ENCODE measurements around the gene STXBP6.

The STXBP6 gene

DNA sequence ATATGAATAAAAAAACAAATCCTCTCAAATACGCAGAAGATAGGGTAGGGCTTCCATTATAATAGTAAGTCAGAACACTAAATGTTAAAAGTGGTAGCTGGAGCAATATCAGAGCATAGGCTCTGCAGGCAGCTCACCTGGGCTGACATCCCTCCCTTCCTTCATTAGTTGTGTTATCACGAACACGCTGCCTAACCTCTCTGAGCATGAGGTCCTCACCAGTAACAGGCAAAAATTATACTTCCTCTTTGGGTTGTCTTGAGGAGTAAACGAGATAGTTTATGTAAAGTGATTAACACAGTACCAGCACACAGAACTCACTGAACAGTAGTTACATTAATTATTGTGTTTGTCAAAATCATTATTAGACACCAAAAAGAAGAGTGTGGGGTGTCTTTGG, 154.3 kb downstream of the STXBP6 start:
- no peak overlapping the region for H3K27ac ChIP-seq
- no peak for DNase-seq (ENCODE audit: low read depth, low spot score)

DNA sequence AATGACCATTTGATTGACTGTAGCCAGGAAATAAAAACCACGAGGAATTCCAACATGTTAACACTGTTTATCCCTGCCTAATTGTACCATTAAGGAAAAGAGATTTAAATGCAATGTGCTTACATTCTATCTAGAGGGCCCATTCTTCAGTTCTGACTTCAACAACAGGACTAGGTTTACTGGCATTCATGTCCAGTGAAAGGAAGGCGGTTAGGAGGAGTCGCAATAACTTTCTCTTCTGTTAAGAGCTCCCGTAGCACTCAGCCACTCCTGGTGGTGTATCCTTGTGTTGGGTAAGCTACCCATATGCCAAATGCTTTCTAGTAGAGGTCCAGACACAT, 154.7 kb downstream of the STXBP6 start:
- H3K27ac ChIP-seq: no peak overlapping the region

DNA sequence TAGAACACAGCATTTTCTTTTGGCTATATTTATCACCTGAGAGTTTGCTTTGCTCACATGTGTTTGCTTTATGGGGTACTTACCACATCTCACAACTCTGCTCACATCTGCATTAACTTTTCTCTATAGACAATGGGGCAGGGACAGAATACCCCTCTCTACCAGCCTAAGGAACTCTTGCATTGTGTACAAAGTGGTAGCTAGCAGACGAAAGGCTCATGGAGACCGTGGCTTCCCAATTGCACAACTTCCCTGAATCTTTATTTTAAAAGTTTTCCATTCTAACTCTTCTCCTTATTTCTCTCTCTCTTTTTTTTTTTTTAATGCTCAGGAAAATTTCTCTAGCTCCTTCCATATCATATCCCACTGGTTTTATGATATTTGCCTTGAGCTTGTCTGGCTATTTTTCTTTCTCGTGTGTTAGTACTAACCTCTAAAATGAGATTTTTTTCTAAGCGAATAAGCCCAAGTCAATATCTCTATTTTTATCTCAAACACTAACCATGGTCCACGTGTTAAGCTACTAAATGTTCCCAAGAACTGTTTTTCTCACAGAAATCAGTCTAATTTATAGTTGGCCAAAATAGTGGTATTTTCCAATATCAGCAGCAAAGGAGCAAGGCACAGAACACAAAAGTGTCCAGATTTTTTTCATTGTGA, 155.2 kb downstream of the STXBP6 start:
- no peak overlapping the region for H3K27ac ChIP-seq
- no peak for DNase-seq (ENCODE audit: low read depth, low spot score)

More for the DNA sequence above, 154.7 kb downstream of the STXBP6 start:
- no peak for DNase-seq (ENCODE audit: low read depth, low spot score)

- DNase-seq (ENCODE audit: low read depth, low spot score): no peak
Measured at GRCh38 chr14:24892497-24893051, 157.4 kb downstream of the STXBP6 start.

GRCh38 chr14:24891987-24892496, 157.9 kb downstream of the STXBP6 start:
- no peak for DNase-seq (ENCODE audit: low read depth, low spot score)
- no peak overlapping the region for H3K27ac ChIP-seq

More at GRCh38 chr14:24892497-24893051, 157.4 kb downstream of the STXBP6 start:
- H3K27ac ChIP-seq: no peak overlapping the region

DNA sequence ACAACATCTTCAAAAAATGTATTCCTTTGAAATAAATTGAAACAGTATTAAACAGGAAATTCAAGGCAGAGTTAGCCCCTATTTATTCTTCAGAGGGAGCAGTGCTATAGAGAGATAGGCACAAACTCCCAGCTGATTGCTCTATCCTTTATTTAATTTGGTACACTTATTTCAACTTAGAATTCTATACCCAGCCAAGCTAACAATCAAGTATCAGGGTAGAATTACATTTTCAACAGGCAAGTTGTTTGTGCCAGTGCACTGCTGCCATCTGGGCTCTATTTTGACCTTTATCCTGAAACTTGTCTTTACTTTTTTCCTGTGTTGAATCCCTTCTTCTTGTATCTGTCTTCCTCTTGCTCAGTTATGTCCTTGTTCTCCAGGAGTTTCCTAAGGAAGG, 159.2 kb downstream of the STXBP6 start:
- no peak for DNase-seq (ENCODE audit: low read depth, low spot score)
- no peak overlapping the region for H3K27ac ChIP-seq

DNA sequence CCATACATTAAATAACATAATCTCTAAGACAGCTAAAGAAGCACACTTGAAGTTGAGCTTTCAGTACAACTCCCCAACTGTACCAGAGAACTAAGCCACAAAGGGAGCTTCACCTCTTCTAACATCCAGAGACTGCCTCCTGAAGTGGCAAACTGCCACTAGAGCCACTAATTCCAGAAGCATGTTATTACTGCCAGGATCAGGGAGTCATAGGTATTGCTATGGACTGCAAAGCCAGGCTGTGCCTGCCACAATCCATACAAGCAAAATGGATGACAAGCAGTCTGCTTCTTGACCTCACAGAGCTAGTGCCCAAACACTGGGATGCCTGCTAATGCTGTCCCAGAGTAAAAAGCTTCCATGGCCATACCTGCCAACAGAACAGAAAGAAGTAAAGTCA, 160.1 kb downstream of the STXBP6 start:
- no peak for DNase-seq (ENCODE audit: low read depth, low spot score)

GRCh38 chr14:24888532-24888931, 161.4 kb downstream of the STXBP6 start:
- no peak for DNase-seq (ENCODE audit: low read depth, low spot score)
- H3K27ac ChIP-seq: no peak overlapping the region

More for the DNA sequence above, 160.1 kb downstream of the STXBP6 start:
- H3K27ac ChIP-seq: no peak overlapping the region

DNA sequence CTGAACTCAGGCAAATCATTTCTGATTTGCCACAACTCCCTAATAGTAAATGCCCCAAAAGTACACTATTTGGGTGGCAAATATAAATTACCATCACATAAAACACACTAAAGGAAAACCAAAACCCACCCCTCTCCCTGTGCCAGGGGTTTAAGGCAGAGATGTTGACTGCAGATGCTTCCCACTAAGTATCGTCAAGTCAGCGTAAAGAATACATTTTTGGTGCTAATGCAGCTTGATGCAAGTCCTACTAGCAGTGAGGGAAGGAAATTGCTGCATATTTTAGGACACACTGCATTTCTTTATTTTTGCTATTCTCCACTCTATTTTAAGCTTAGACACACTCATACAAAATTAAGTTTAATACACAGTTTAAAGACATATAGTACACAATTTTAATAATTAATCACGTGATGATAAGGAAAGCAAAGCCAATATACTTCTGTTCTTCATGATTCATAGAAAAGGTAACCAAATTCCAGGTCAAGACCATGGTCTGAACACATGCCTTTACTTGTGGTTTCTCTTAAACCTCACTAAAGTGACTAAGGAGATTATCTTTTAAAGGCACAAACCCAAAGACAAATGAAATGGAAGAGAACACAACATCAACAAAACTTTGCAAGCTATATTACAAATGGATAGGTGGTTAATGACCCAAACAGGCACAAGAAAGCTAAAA, 162.2 kb downstream of the STXBP6 start:
- H3K27ac ChIP-seq: no peak overlapping the region
- peak; percentile 6 for DNase-seq (ENCODE audit: low read depth, low spot score)

GRCh38 chr14:24885410-24885913, 164.5 kb downstream of the STXBP6 start:
- no peak overlapping the region for H3K27ac ChIP-seq
- DNase-seq (ENCODE audit: low read depth, low spot score): no peak

GRCh38 chr14:24883576-24883975, 166.4 kb downstream of the STXBP6 start:
- no peak for DNase-seq (ENCODE audit: low read depth, low spot score)
- no peak overlapping the region for H3K27ac ChIP-seq

GRCh38 chr14:24881116-24881893, 168.6 kb downstream of the STXBP6 start:
- no peak for DNase-seq (ENCODE audit: low read depth, low spot score)
- no peak overlapping the region for H3K27ac ChIP-seq

- no peak for DNase-seq (ENCODE audit: low read depth, low spot score)
- H3K27ac ChIP-seq: no peak overlapping the region
Measured at GRCh38 chr14:24880689-24881088, 169.3 kb downstream of the STXBP6 start.

DNA sequence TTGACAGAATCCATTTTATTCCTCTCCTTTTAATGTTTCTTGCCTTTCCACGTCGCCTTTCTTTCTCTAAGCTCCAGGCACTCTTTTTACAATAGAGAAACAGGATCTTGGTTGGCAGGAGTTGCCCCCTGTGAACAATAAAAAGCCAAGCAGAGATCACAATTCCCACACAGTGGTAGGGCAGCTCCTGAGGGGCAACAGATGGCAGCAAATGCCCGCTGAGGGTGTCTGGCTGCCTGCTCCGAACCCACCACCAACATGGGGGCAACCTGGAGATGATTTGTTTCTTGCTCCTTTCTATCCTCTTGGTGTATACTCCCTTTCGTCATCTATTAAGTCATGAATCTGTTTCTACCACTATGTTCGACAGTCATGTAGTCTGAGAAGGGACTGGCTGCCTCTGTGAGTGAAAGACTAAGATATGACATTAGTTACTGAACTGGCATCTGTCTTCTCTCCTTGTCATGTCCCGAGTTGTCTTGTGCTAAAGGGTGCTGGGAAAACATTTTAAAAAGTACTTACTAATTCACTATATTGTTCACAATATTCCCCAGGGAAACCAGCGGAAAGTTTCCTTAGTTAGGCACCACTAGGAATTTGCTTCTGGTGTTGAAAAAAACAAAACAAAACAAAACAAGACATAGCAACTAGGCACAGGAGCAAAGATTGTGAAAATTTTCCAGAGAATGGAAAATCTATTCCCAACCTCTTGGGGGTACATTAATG, 170.1 kb downstream of the STXBP6 start:
- no peak overlapping the region for H3K27ac ChIP-seq
- no peak for DNase-seq (ENCODE audit: low read depth, low spot score)

DNA sequence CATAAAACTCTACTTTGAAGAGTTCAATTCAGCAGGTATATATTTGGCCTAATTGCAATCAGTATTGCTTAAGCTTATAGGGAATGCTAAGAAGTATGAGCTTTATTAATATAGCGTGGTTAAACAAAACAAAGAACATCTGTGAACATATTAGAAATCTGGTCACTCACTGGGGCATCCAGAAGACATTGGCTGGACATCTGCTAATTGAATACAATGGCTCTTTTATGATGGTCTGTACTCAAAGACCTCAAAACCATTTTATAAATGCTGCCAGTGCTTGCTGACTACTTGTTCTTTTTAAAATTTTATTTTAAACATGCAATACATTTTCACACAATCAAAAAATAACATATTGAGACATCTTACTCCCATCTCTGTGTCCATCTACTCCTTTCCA, 173.0 kb downstream of the STXBP6 start:
- H3K27ac ChIP-seq: no peak overlapping the region
- DNase-seq (ENCODE audit: low read depth, low spot score): no peak

- H3K27ac ChIP-seq: no peak overlapping the region
- DNase-seq (ENCODE audit: low read depth, low spot score): no peak
Measured at GRCh38 chr14:24875991-24876878, 173.7 kb downstream of the STXBP6 start.

DNA sequence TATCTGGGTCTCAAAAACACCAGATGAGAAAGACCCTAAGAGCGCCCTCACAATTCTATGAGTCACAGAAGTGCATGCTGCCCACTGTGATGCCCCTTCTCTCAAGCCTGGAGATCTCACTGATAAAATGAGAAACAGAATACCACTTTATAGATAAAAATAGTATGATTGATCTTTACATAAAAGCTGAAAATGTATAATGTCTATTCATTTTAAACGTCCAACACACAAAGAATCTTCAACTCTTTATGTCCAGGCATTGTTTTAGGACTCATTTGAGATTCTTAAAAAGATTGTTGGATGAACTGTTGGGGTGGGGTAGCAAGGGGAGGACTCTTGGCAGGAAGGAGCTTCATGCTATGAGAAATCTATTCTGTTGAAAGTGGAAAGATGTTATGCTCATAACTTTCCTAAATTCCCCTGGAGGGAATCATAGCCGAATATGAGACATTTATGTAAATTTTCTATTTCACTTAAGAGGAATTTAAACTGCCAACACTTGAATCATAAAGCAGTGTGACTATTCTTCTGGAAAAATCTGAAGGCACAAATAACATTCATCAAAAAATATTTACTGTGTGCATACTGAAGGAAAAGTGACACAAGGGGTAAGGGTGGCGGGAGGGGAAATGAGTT, 174.6 kb downstream of the STXBP6 start:
- DNase-seq (ENCODE audit: low read depth, low spot score): no peak
- no peak overlapping the region for H3K27ac ChIP-seq

DNA sequence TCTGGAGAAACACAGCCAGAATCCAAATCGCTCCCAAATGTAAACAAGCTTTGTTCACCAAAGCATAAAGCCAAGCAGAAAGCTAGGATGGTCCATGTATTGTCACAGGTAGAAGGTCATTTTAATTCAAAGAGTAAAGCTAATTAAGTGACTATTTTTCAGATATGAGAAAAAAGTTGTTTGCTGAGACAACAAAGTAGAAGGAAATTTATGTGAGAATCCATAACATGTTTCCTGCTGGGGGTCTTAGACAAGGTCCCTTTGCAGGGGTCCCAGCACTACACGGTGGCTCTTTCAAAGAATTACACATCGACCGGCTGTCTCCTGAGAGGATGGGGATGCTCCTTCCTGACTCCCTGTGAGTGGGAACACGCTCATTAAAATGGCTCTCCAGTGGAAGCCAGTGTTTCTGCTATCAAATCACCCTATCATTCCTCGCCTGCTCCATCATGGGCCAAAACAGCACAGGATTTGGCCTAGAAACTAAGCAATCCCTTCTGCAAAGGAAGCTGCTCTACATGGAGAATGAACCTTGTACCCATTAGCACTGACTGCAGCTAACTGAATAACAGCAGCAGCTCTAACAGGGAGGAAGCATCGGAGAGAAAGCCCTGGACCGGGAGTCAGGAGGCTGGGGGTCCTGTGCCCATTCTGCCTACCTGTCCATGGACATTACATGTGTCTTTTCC, 175.3 kb downstream of the STXBP6 start:
- no peak overlapping the region for H3K27ac ChIP-seq
- DNase-seq (ENCODE audit: low read depth, low spot score): no peak

Measured in epithelial cell of prostate (primary cell).